OCI-LY1 (cell line): ENCODE data around the gene NLRP6.

ENCODE experiments used
- CTCF ChIP-seq: fragments of 200-600 bp; sonication (generic), shearing (Covaris generic); IDR thresholded peaks from 2 replicates; pipeline ENCODE4 v1.5.1; 2017; ENCODE audit warnings: mild to moderate bottlenecking, antibody characterized with exemption, low read length, moderate library complexity, mixed read lengths
- EZH2 ChIP-seq: fragments of 200-600 bp; sonication (generic), shearing (Covaris generic); IDR thresholded peaks from 2 replicates; pipeline ENCODE4 v1.8.0; 2017; ENCODE audit warnings: borderline replicate concordance, mixed run types, mild to moderate bottlenecking, antibody characterized with exemption, low read length, moderate library complexity, mixed read lengths

DNA sequence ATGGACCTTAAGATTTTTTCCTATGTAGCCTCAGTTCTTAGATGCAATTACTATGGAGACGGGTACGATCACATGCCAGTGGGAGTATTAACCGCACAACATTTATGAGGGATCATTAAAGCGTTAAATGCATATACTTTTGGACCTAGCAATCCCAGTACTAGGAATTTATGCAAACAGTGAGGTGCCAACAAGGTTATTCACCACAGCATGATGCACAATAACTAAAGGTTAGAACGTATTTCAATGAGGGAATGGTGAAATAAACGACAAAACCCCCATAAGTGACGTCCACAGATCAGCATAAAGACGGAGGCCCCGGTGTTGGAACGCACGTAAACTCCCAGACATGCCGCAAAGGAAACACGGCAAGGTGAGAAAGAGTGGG lies 42.6 kb upstream of the NLRP6 start:
- no peak for TF ChIP-seq CTCF
- no peak for TF ChIP-seq EZH2
